ENCODE data around the gene STARD9. TPM values are rescaled to one million over a fixed set of nuclear protein-coding genes. Genes with fewer than 3 reads are reported as not detected.
"Not testable (repeated sequence)": the region's sequence is repeated elsewhere in the genome, so short reads cannot be mapped to it uniquely, and the experiment has no call there.

Gene STARD9
- total and polyA plus RNA-seq, 2 experiments from 2014 or later = 1.8 to 6.2 TPM

DNA sequence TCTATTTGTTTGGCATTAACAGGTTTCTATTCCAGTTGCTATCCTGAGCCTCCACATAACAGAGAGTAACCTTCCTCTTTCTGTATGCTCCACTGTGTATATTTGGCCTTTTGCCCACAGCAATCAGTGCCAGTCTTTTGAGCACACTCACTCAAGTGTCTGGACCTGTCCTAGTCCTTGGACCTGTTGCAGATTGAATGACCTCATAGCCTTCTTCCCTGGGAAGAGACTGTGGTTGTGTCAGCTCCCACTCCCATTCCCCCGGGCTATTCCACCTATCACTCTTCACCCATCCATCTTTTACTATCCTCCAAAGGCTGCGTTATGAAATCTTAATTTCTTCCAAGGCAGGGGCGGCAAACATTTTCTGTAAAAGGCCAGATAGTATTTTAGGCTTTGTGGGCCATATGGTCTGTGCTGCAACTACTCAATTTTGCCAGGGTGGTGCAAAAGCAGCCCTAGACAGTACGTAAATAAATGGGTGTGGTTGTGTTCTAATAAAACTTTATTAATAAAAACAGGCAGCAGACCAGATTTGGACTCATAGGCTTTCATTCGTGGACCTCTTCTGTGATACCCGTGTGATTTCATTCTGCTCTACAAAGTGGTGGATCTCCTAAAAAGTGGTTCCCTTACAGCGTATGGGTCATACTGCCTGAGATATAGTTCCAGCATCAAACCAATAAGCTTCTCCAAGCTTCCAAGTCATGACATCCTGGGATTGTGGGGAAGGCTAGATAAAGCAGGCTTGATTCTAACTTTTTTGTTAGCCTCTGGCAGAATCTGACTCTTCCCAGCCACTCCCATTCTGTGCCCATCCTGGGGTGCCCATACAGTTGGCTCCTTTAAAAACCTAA lies 104.1 kb downstream of the STARD9 start (continued):
- TF ChIP-seq, protein P1, sequence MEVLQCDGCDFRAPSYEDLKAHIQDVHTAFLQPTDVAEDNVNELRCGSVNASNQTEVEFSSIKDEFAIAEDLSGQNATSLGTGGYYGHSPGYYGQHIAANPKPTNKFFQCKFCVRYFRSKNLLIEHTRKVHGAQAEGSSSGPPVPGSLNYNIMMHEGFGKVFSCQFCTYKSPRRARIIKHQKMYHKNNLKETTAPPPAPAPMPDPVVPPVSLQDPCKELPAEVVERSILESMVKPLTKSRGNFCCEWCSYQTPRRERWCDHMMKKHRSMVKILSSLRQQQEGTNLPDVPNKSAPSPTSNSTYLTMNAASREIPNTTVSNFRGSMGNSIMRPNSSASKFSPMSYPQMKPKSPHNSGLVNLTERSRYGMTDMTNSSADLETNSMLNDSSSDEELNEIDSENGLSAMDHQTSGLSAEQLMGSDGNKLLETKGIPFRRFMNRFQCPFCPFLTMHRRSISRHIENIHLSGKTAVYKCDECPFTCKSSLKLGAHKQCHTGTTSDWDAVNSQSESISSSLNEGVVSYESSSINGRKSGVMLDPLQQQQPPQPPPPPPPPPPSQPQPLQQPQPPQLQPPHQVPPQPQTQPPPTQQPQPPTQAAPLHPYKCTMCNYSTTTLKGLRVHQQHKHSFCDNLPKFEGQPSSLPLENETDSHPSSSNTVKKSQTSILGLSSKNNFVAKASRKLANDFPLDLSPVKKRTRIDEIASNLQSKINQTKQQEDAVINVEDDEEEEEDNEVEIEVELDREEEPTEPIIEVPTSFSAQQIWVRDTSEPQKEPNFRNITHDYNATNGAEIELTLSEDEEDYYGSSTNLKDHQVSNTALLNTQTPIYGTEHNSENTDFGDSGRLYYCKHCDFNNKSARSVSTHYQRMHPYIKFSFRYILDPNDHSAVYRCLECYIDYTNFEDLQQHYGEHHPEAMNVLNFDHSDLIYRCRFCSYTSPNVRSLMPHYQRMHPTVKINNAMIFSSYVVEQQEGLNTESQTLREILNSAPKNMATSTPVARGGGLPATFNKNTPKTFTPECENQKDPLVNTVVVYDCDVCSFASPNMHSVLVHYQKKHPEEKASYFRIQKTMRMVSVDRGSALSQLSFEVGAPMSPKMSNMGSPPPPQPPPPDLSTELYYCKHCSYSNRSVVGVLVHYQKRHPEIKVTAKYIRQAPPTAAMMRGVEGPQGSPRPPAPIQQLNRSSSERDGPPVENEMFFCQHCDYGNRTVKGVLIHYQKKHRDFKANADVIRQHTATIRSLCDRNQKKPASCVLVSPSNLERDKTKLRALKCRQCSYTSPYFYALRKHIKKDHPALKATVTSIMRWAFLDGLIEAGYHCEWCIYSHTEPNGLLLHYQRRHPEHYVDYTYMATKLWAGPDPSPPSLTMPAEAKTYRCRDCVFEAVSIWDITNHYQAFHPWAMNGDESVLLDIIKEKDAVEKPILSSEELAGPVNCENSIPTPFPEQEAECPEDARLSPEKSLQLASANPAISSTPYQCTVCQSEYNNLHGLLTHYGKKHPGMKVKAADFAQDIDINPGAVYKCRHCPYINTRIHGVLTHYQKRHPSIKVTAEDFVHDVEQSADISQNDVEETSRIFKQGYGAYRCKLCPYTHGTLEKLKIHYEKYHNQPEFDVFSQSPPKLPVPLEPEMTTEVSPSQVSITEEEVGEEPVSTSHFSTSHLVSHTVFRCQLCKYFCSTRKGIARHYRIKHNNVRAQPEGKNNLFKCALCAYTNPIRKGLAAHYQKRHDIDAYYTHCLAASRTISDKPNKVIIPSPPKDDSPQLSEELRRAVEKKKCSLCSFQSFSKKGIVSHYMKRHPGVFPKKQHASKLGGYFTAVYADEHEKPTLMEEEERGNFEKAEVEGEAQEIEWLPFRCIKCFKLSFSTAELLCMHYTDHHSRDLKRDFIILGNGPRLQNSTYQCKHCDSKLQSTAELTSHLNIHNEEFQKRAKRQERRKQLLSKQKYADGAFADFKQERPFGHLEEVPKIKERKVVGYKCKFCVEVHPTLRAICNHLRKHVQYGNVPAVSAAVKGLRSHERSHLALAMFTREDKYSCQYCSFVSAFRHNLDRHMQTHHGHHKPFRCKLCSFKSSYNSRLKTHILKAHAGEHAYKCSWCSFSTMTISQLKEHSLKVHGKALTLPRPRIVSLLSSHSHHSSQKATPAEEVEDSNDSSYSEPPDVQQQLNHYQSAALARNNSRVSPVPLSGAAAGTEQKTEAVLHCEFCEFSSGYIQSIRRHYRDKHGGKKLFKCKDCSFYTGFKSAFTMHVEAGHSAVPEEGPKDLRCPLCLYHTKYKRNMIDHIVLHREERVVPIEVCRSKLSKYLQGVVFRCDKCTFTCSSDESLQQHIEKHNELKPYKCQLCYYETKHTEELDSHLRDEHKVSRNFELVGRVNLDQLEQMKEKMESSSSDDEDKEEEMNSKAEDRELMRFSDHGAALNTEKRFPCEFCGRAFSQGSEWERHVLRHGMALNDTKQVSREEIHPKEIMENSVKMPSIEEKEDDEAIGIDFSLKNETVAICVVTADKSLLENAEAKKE (CRISPR knock-in tag; IDR thresholded peaks at IDR 0.05) = no peak
- TF ChIP-seq ZNF331 (CRISPR knock-in tag; IDR thresholded peaks at IDR 0.05; ENCODE audit: low read depth) = no peak
- TF ChIP-seq STAT1 (IDR thresholded peaks at IDR 0.05; ENCODE audit: unreplicated experiment) = no peak
- no peak for TF ChIP-seq CREB1 (CRISPR knock-in tag; IDR thresholded peaks at IDR 0.05; ENCODE audit: low read depth)
- no peak for TF ChIP-seq POLR2AphosphoS5 (IDR thresholded peaks at IDR 0.05; ENCODE audit: low read depth)
- no peak for TF ChIP-seq EZH2 (IDR thresholded peaks at IDR 0.05; ENCODE audit: low read depth, unreplicated experiment)
- TF ChIP-seq ZNF114 (CRISPR knock-in tag; IDR thresholded peaks at IDR 0.05) = no peak
- no peak for TF ChIP-seq NANOG (IDR thresholded peaks at IDR 0.05; ENCODE audit: borderline replicate concordance)
- TF ChIP-seq EZH2phosphoT487 (IDR thresholded peaks at IDR 0.05; ENCODE audit: unreplicated experiment) = no peak
- TF ChIP-seq JUNB (IDR thresholded peaks at IDR 0.05; ENCODE audit: unreplicated experiment) = no peak

DNA sequence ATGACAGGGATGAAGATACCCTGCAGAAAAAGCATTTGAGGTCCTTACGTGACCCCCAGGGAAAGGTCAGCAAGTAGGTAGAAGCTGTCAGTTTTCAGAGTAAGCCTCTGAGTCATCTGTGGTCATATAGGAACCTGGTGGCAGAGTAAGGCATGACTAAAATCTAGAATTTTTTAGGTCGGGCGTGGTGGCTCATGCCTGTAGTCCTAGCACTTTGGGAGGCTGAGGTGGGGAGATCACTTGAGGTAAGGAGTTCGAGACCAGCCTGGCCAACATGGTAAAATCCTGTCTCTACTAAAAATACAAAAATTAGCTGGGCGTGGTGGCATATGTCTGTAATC lies 104.7 kb downstream of the STARD9 start:
- H3K4me3 Mint-ChIP-seq; H4K20me1 ChIP-seq (replicated peaks; ENCODE audit: insufficient read depth); DNase-seq (ENCODE audit: low spot score); H3K9me2 ChIP-seq (ENCODE audit: insufficient read depth); H3K4me3 ChIP-seq; ATAC-seq; H3K27ac Mint-ChIP-seq; H2AFZ ChIP-seq; H3K27ac ChIP-seq (ENCODE audit: low read depth); H3F3A ChIP-seq (replicated peaks; ENCODE audit: low read depth); H3K4me1 ChIP-seq (ENCODE audit: insufficient read depth); H3K27me3 ChIP-seq (ENCODE audit: insufficient read depth); H3K79me2 ChIP-seq (replicated peaks; ENCODE audit: insufficient read depth); H3K27me3 Mint-ChIP-seq (ENCODE audit: insufficient read depth, low read depth, poor library complexity); H3K36me3 ChIP-seq (ENCODE audit: insufficient read depth); H3K4me1 Mint-ChIP-seq; H3K4me2 ChIP-seq; H3K9me3 Mint-ChIP-seq; H3K36me3 Mint-ChIP-seq (ENCODE audit: low read depth): not testable (repeated sequence)

All from GM23338 (cell line).